Left colon (tissue), 2 donors: Measurements from ENCODE around the gene OPRM1. TPM values are rescaled to one million over a fixed set of nuclear protein-coding genes. Genes with fewer than 3 reads are reported as not detected.

Experiments used
- ATAC-seq: fragments of 200-7000 bp; cut with Tn5 transposase; one replicate; pipeline ENCODE4 v1.9.1; 2020; ENCODE audit warnings: mild to moderate bottlenecking, moderate library complexity
- DNase-seq, 2 donors: peaks; one replicate each; pipeline ENCODE4 v3.0.0-alpha.2; 2020
- intact Hi-C, 2 donors: fragments of 100-400 bp; cut with DNase I in 1 of 2; cut with micrococcal nuclease in 1 of 2; formaldehyde crosslinking; loops; one replicate each; pipeline versions ENCODE4 v1.11.2 to v1.14.0; 2022; cut with DNase I, micrococcal nuclease
- long read RNA-seq: library from polyadenylated mRNA; unstranded; transcript quantifications from one replicate; pipeline ENCODE4 v2.0.0, GENCODE V29; 2021
- total RNA-seq, 2 donors: library from RNA; stranded (reverse); fragmentation: NEBNext Ultra II Directional; extraction: Animal tissue kit (Norgen Biotek cat#: 25700); gene quantifications; one replicate each; pipeline ENCODE4 v1.2.1, GENCODE V29; 2021
- donor health status: DM: no; HTN: no; CAD: no.
- donor health status: DM: yes; HTN: yes; CAD: no.

OPRM1 gene
- not detected for total RNA-seq
- long read RNA-seq: 0 reads

DNA sequence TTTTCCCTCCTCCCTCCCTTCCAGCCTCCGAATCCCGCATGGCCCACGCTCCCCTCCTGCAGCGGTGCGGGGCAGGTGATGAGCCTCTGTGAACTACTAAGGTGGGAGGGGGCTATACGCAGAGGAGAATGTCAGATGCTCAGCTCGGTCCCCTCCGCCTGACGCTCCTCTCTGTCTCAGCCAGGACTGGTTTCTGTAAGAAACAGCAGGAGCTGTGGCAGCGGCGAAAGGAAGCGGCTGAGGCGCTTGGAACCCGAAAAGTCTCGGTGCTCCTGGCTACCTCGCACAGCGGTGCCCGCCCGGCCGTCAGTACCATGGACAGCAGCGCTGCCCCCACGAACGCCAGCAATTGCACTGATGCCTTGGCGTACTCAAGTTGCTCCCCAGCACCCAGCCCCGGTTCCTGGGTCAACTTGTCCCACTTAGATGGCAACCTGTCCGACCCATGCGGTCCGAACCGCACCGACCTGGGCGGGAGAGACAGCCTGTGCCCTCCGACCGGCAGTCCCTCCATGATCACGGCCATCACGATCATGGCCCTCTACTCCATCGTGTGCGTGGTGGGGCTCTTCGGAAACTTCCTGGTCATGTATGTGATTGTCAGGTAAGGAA, at the start of gene OPRM1:
OPRM1 (plus strand) TSS at position 10 of the 612 bp plus-strand sequence; CDS start at position 315, 305 bp downstream.
- ATAC-seq (no peak), DNase-seq (peak in 1 of 2 donors; percentile 9)
- intact Hi-C loops: no loop called here

DNA sequence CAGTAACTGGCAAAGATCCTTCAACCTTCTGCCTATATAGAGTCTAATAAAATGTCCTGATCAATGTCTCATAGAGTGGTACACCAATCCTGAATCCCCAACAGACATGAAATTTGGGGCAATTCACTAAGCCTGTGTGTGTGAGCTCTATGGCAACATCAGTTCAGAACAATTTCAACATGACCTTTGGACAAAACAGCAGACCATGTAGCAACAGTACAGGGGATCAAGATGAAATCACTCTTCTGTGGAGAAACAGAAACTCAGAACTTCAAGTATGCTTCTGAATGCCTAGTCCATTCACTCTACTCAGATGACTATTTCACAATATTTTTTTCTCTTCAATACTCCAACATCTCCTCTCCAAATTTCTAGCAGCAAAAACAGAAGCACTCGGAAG, 49.1 kb upstream of the OPRM1 start:
- intact Hi-C loops: no loop called here
- DNase-seq (no peak), ATAC-seq (no peak)

GRCh38 chr6:153994004-153994403, 45.0 kb upstream of the OPRM1 start:
- intact Hi-C loops: no loop called here
- no peak for DNase-seq
- ATAC-seq: no peak

GRCh38 chr6:153994811-153995210, 44.2 kb upstream of the OPRM1 start:
- ATAC-seq (no peak), DNase-seq (no peak)
- intact Hi-C loops: no loop called here

GRCh38 chr6:153997221-153997620, 41.8 kb upstream of the OPRM1 start:
- ATAC-seq: no peak
- no peak for DNase-seq
- intact Hi-C loops: no loop called here

DNA sequence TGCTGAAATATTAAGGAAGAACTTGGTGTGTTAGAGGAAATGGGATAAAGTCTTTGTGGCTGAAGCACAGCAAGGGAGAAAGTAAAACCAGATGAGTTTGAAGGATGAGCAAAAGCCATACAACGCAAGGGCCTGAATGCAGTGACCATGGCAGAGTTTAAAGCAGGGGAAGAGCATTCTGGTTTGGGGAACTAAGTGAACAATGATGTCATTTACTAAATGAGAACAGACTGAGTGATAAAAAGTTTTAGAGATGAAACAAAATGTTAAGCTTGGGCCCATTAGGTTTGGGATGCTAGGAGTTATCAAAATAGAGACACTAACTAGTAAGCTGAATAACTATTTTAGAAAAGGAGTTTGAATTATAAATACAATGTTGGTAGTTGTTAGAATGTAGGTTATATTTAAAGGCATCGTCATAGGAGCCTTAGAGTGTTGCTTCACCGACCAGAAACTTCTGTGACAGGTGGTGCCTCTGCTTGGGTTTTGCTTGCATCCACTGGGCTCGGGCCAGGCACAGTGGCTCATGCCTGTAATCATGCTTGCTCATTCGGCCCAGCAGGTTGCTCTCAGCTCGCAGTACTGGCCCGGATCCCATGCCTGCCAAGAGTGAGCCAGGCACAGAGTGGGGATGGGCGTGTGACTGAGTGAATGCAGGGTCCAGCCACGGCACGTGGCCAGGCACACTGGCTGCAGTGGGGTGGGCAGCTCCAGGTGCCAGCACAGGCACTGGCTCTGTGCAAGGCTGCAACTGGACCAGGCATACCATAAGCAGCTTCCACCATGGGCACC, 37.4 kb upstream of the OPRM1 start:
- intact Hi-C loops: no loop called here
- DNase-seq: no peak
- ATAC-seq: no peak

DNA sequence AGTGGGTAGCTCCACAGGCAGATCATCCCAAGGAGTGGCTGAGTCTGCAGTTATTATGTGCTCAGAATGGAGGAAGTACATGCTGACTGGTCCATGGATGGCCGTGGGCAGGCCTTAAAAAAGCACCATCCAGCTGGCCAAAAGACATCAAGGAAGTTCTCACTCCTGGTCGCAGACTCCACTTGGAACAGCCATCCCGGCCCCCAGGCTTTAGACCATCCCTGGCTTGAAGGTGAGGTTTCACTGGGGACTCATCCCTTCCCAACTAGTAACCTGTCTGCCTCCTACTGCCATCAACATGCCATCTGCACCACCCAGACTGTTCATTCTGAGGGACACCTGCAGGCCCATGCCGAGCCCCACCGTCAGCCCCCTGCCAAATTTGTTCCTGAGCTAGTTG, 36.1 kb upstream of the OPRM1 start:
- ATAC-seq: no peak
- intact Hi-C loops: no loop called here
- no peak for DNase-seq

DNA sequence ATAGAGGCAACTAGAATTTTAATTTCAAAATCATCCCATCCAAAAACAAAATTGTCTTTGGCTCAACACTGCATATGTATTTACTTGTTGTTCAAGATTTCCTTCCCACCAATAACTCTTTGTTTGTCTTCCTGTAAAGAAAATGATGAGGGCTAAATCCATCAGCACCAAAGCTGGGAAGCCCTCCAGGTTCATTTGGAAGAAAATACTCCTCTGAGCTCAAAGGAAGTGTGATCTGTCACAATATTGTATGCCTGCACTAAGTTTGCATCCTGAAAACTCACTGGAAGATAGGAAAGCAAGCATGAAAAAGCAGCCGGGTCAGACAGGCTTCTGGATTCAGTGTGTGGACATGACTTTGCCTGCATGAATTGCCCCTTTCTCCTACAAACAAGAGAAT, 28.7 kb upstream of the OPRM1 start:
- intact Hi-C loops: no loop called here
- DNase-seq (no peak), ATAC-seq (no peak)

GRCh38 chr6:154012852-154013251, 26.2 kb upstream of the OPRM1 start:
- intact Hi-C loops: no loop called here
- no peak for ATAC-seq

DNA sequence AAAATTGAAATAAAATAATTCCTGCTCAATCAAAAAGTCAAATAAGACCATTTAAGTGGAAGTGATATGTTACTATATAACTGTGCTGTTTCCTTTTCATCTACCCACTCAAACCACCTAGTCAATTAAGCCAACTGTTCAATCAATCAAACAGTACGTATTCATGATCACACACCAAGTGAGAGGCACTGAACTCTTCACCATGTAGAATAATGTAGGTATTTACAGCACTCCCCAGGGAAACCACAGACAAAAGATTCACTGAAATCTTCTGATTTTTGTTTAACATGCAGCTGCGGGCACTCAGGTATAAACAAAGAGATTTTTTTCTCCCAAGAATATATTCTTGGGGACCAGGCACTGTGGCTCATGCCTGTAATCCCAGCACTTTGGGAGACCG, 21.3 kb upstream of the OPRM1 start:
- ATAC-seq (no peak), DNase-seq (no peak)
- intact Hi-C loops: no loop called here

More at GRCh38 chr6:154012852-154013251, 26.2 kb upstream of the OPRM1 start:
- DNase-seq: no peak

- no peak for DNase-seq
- intact Hi-C loops: no loop called here
- no peak for ATAC-seq
Measured at GRCh38 chr6:154030646-154031045, 8.4 kb upstream of the OPRM1 start.

- ATAC-seq: no peak
- DNase-seq: no peak
- intact Hi-C loops: no loop called here
Measured at GRCh38 chr6:154041001-154041400, 2.0 kb downstream of the OPRM1 start.

GRCh38 chr6:154053141-154053540, 14.1 kb downstream of the OPRM1 start:
- intact Hi-C loops: no loop called here
- ATAC-seq: no peak
- DNase-seq: no peak

DNA sequence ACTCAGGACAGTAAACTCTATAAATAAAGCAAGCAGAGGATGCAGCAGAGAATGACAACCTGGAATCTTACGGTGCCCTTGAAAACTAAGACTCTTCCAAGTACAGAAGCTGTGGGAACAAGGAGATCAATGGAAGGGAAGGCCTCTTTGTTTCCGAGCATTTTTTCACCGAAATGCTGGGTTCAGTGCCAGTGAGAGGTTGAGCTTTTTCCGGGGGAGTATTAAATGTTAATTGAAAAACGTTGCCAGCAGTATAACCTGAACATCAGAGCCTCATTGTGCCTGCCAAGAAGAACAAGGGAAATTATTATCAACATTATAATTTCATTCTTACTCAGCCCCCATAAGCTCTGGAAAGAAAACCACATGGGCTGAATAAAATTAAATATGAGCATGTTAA, 17.5 kb downstream of the OPRM1 start:
- DNase-seq: no peak
- no peak for ATAC-seq
- intact Hi-C loops: no loop called here

DNA sequence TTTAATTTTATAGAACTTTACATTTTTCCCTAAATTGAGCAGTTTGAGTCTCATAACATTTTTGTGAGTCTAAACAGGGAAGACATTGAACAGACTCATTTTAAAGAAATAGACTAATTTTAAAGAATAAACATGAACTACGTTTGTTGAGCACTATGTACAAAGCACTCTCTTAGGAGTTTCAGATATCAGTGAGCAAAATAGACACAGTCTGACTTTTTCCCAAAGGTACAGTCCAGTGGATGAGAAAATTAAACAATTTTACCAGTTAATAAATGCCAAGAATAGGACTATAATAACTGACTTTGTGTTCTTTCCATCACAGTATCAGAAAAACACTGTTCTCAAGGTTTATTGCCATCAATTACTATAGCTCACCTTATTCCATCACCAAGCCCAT, 18.1 kb downstream of the OPRM1 start:
- intact Hi-C loops: no loop called here
- ATAC-seq (no peak), DNase-seq (no peak)

GRCh38 chr6:154058963-154059680, 20.1 kb downstream of the OPRM1 start:
- intact Hi-C loops: no loop called here
- DNase-seq: no peak
- no peak for ATAC-seq

DNA sequence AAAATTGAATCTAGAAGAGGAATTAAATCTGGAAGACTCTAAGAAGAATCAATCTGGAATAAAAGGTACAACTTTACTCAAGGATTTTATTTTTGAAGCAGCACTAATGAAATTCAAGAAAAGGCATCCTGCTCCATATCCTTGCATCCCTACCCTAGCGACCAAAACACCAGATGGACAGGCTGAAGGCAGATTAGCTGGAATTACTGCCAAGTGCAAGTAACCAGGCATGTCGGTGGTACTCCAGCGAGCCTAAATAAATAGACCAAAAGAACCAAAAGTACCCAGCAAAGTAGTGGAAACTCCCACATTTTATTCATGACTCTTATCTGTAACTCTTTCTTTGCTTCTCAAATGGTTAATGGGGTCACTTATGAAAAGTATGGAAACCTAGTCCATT, 21.0 kb downstream of the OPRM1 start:
- no peak for DNase-seq
- no peak for ATAC-seq
- intact Hi-C loops: no loop called here

DNA sequence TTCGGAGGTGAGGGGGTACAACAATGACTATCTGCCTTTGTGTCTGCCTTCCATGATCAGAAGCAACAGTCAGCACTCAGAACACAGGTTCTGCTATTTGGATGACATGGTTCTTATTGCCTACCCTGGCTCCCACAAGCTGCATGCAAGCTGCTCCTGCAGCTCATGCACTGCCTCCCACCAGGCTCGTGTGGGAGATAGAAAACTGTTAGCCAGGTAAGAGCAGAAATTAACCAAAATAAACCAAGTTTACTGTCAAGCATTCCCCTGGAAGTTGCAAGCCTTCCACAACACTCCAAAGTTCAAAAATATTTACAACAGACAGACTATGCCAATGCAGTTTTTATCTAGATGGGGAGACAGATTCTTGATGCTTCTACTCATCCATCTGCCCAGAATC, 31.0 kb downstream of the OPRM1 start:
- DNase-seq (no peak), ATAC-seq (no peak)
- intact Hi-C loops: no loop called here

GRCh38 chr6:154070657-154071056, 31.6 kb downstream of the OPRM1 start:
- ATAC-seq: no peak
- intact Hi-C loops: no loop called here
- no peak for DNase-seq

DNA sequence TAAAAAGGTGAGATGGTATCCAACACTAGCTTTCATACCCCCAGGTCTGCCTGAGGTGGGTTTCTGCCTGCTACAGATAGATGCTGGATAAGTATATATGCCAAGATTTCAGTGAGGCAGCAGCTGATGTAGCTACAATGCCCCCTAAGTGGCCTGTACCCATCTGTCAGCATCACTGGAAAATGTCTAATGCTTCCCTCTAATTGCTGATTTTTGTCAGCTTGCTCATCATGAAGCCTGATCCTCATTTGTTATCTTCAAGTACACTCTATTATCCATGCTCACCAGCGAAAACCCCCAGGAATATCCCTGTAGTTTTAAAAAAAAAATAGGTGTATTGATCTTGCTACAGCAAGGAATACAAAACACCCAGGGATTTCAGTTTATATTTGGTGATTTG, 32.2 kb downstream of the OPRM1 start:
- intact Hi-C loops: no loop called here
- ATAC-seq (no peak), DNase-seq (no peak)
